B cell (primary cell): ENCODE data around the gene LRIT1. TPM values are rescaled to one million over a fixed set of nuclear protein-coding genes. Genes with fewer than 3 reads are reported as not detected.

ENCODE experiments used
- ATAC-seq: fragments of 200-7000 bp; cut with Tn5 transposase; one replicate; pipeline ENCODE4 v1.10.0; 2021; ENCODE audit warnings: low read depth, mild to moderate bottlenecking, moderate number of reproducible peaks, moderate library complexity
- CTCF ChIA-PET: fragments of 350-600 bp; sonication (Branson Sonifier 250); formaldehyde crosslinking; loops from one replicate; lab custom pipeline; 2021; ENCODE audit warnings: antibody characterized with exemption, inconsistent platforms; lab: Charles Lee
- POLR2A ChIA-PET: fragments of 350-600 bp; sonication (Branson Sonifier 250); formaldehyde crosslinking; loops from one replicate; lab custom pipeline; 2021; ENCODE audit warnings: antibody characterized with exemption; lab: Charles Lee
- DNase-seq: peaks from one replicate; pipeline ENCODE4 v3.0.0; 2013
- H2AFZ ChIP-seq: 2 replicates; pipeline ENCODE4 v1.6.1; 2012; ENCODE audit warnings: mild to moderate bottlenecking, low read depth, low read length; ENCODE audit not compliant: insufficient read depth, poor library complexity, severe bottlenecking
- H3K27ac ChIP-seq, 2 donors: 1 replicate in 1 of 2; 2 replicates in 1 of 2; pipeline ENCODE4 v1.5.1; 2012 to 2013; ENCODE audit warnings: low read length in 2 of 2, mild to moderate bottlenecking in 2 of 2, moderate library complexity in 1 of 2
- H3K27me3 ChIP-seq, 4 experiments: fragments of 200-600 bp in 1 of 4; sonication (generic) in 1 of 4; replicated peaks in 1 of 4; 1 replicate in 2 of 4; 2 replicates in 2 of 4; pipeline versions ENCODE4 v1.6.1 to v1.7.0; 2013 to 2016; ENCODE audit warnings: low read length in 3 of 4, mild to moderate bottlenecking in 2 of 4, mixed read lengths in 1 of 4, moderate library complexity in 1 of 4; ENCODE audit not compliant: insufficient read depth in 4 of 4, control insufficient read depth in 3 of 4; ENCODE audit errors: control extremely low read depth in 1 of 4
- H3K36me3 ChIP-seq, 2 experiments: replicated peaks in 1 of 2; 1 replicate in 1 of 2; 2 replicates in 1 of 2; pipeline versions ENCODE4 v1.6.1 to v1.7.1; 2013; ENCODE audit warnings: low read length in 1 of 2; ENCODE audit not compliant: insufficient read depth in 2 of 2, control insufficient read depth in 1 of 2; ENCODE audit errors: control extremely low read depth in 1 of 2, extremely low read depth in 1 of 2
- H3K4me1 ChIP-seq, 2 donors: fragments of 200-600 bp in 1 of 2; sonication (generic) in 1 of 2; 1 replicate in 1 of 2; 2 replicates in 1 of 2; pipeline versions ENCODE4 v1.5.1 to v1.6.1; 2013 to 2017; ENCODE audit warnings: low read length in 2 of 2; ENCODE audit not compliant: control insufficient read depth in 2 of 2, insufficient read depth in 2 of 2
- H3K4me2 ChIP-seq: replicated peaks from 2 replicates; pipeline ENCODE3; 2012; ENCODE audit warnings: mild to moderate bottlenecking, low read depth, low read length; ENCODE audit not compliant: poor library complexity, severe bottlenecking
- H3K4me3 ChIP-seq, 5 experiments: fragments of 200-600 bp in 1 of 5; sonication (generic) in 1 of 5; 1 replicate in 3 of 5; 2 replicates in 2 of 5; pipeline versions ENCODE4 v1.5.1 to v1.7.0; 2011 to 2016; ENCODE audit warnings: low read length in 4 of 5, mild to moderate bottlenecking in 4 of 5, low read depth in 2 of 5, control low read depth in 1 of 5, moderate library complexity in 1 of 5; ENCODE audit not compliant: insufficient read depth in 1 of 5; ENCODE audit errors: control extremely low read depth in 1 of 5, extremely low read depth in 1 of 5
- H3K79me2 ChIP-seq: fragments of 200-600 bp; sonication (generic); one replicate; pipeline ENCODE4 v1.6.0; 2016; ENCODE audit warnings: low read length; ENCODE audit not compliant: control insufficient read depth, insufficient read depth
- H3K9ac ChIP-seq: fragments of 200-600 bp; sonication (generic); 2 replicates; pipeline ENCODE4 v1.6.1; 2017; ENCODE audit warnings: mild to moderate bottlenecking, low read length, moderate library complexity
- H3K9me3 ChIP-seq, 3 donors: one replicate each; pipeline versions ENCODE4 v1.6.1 to v1.7.1; 2013; ENCODE audit warnings: low read length in 2 of 3; ENCODE audit not compliant: control insufficient read depth in 2 of 3, insufficient read depth in 1 of 3; ENCODE audit errors: control extremely low read depth in 1 of 3
- H4K20me1 ChIP-seq: 2 replicates; pipeline ENCODE4 v1.6.0; 2012; ENCODE audit warnings: mild to moderate bottlenecking, low read length; ENCODE audit not compliant: insufficient read depth, control insufficient read depth, poor library complexity, severe bottlenecking
- H3K27ac Mint-ChIP-seq: one replicate; pipeline ENCODE4 v1.8.0; 2021; ENCODE audit warnings: mixed read lengths
- H3K27me3 Mint-ChIP-seq: one replicate; pipeline ENCODE4 v1.8.0; 2021; ENCODE audit warnings: mixed read lengths
- H3K4me1 Mint-ChIP-seq: one replicate; pipeline ENCODE4 v1.8.0; 2021; ENCODE audit warnings: mixed read lengths
- H3K4me3 Mint-ChIP-seq: one replicate; pipeline ENCODE4 v1.8.0; 2021; ENCODE audit warnings: mixed read lengths
- H3K9me3 Mint-ChIP-seq: one replicate; pipeline ENCODE4 v1.8.0; 2022; ENCODE audit warnings: mixed read lengths; ENCODE audit not compliant: insufficient read depth
- EZH2 ChIP-seq: IDR thresholded peaks from 2 replicates; pipeline ENCODE4 v1.6.1; 2012; ENCODE audit warnings: borderline replicate concordance, low read depth, mild to moderate bottlenecking, moderate library complexity, low read length; ENCODE audit not compliant: insufficient read depth, poor library complexity, severe bottlenecking
- WGBS: methylation state at CpG from one replicate; pipeline ENCODE4 v1.1.5; 2013; ENCODE audit warnings: missing lambda C conversion rate; ENCODE audit not compliant: insufficient coverage; 5-methylcytosine and 5-hydroxymethylcytosine counted together
- intact Hi-C: fragments of 100-400 bp; cut with micrococcal nuclease; formaldehyde crosslinking; loops from one replicate; pipeline ENCODE4 v1.10.0; 2022
- polyA plus RNA-seq: library from polyadenylated mRNA; depleted of rRNA; stranded (reverse); fragments of >200 nt; gene quantifications from 2 replicates; pipeline ENCODE4 v1.2.3, GENCODE V29; 2012
- total RNA-seq, 2 donors: library from RNA; stranded (reverse); fragments of 120-200 nt in 1 of 2; gene quantifications; 1 replicate in 1 of 2; 2 replicates in 1 of 2; pipeline versions ENCODE4 v1.2.3 to v1.2.4, GENCODE V29; 2013 to 2022
- TF ChIP-seq, protein P1 (sequence below): fragments of 200-600 bp; IDR thresholded peaks from one replicate; pipeline ENCODE4 v1.8.0; 2022; ENCODE audit warnings: antibody characterized with exemption, mild to moderate bottlenecking

LRIT1 gene
- total and polyA plus RNA-seq, 2 donors (not counting 1 experiment from before 2014, with no cell fraction given), result not detected

DNA sequence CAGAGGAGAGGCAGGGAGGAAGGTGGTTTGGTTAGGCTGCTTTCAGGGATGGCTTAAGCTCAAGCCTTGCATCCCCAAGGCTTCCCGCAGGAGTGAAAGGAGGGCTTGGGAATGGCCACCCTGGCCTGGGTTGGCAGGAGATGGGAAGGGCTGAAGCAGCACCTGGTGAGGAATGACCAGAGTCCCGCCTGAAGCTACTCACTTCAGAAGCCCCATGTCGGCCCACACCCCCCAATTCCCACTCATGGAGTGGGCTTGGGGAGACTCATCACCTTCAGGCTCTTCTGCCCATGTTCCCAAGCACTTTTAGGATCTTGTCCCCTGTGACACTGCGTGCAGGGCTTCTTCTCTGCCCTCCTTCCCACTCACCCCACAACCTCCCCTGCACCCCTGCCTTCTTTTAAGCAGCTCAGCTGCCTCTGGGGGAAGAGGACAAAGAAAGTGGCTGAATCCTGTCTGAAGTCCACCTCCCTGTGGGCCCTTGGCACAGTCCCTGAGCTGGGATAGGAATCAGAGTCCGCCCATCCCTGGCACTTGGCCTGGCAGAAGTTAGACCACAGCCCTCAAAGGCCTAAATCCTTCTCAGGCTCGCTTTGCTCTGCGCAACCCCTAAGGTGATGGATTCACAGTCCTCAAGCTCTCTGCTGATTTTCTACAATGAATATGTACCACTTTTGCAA lies 20.0 kb upstream of the LRIT1 start:
- DNase-seq (no peak), ATAC-seq (no peak)
- Histone ChIP-seq H3K4me3 (no peak overlapping the region), H3K4me2 (no peak overlapping the region), H3K27me3 (peaks cover 0 to 24% (median 2%) of the 10 kb centered on the region in 4 experiments), H3K4me1 (no peaks in the 10 kb centered on the region), H3K9me3 (no peaks in the 10 kb centered on the region), H3K9ac (no peak overlapping the region), H3K27ac (no peak overlapping the region), H3K79me2 (no peaks in the 10 kb centered on the region), H2AFZ (no peak overlapping the region), H3K36me3 (no peaks in the 10 kb centered on the region), H4K20me1 (no peaks in the 10 kb centered on the region)
- Mint-ChIP-seq H3K27ac (no peak overlapping the region), H3K9me3 (no peaks in the 10 kb centered on the region), H3K4me3 (no peak overlapping the region), H3K4me1 (no peaks in the 10 kb centered on the region), H3K27me3 (peaks cover 54% of the 10 kb centered on the region)
- WGBS, result 79% methylated on average over 6 of the region's 7 CpGs
- intact Hi-C loops, result no loop called here
- POLR2A ChIA-PET, result no interaction called here
- TF ChIP-seq, protein P1, sequence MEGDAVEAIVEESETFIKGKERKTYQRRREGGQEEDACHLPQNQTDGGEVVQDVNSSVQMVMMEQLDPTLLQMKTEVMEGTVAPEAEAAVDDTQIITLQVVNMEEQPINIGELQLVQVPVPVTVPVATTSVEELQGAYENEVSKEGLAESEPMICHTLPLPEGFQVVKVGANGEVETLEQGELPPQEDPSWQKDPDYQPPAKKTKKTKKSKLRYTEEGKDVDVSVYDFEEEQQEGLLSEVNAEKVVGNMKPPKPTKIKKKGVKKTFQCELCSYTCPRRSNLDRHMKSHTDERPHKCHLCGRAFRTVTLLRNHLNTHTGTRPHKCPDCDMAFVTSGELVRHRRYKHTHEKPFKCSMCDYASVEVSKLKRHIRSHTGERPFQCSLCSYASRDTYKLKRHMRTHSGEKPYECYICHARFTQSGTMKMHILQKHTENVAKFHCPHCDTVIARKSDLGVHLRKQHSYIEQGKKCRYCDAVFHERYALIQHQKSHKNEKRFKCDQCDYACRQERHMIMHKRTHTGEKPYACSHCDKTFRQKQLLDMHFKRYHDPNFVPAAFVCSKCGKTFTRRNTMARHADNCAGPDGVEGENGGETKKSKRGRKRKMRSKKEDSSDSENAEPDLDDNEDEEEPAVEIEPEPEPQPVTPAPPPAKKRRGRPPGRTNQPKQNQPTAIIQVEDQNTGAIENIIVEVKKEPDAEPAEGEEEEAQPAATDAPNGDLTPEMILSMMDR, result no peak
- TF ChIP-seq EZH2, result no peak
- CTCF ChIA-PET, result interaction anchor here (0.8 to 10.7 kb wide), 3 partner anchors 29 to 277 kb away, joined by 3 to 267 read pairs (median 3); no protein-coding TSS in a partner anchor

DNA sequence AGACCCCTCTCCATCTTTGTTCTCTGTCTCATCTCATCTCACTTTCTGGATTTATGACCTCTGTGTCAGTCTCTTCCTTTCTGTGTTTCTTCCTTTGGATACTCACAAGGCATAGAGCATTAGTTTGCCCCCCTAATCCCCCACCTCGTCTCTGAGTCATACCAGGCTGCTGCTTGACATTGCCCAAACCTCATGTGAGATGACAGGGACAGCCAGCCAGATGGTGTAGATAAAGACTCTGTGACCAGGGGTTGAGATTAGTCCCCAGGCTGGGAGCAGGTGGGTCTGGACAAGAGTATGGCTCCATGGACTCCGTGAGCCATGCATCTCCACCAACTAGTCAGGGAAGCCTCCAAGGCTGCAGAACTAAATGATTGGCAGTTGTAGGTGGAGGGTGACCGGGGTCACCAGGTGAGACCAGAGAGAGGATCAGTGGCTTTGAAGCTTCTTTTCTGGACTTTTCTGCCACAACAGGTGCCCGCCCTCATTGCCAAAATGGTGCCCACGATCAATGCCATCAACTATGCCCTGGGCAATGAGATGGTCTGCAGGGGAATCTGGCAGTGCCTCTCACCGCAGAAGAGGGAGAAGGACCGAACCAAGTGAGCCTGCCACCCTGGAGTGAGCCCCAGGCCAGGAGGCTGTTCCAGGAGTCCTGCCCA lies 16.8 kb upstream of the LRIT1 start:
- ATAC-seq, result no peak
- no peak overlapping the region for H3K4me3 ChIP-seq
- ChIA-PET POLR2A (no interaction called here), CTCF (no interaction called here)
- intact Hi-C loops, result no loop called here
- H3K4me3 Mint-ChIP-seq, result no peak overlapping the region
- no peaks in the 10 kb centered on the region for H3K4me1 ChIP-seq
- peaks cover 37% of the 10 kb centered on the region for H3K27me3 Mint-ChIP-seq
- H3K27me3 ChIP-seq, result peaks cover 0 to 19% (median 2%) of the 10 kb centered on the region in 4 experiments
- H3K36me3 ChIP-seq, result no peaks in the 10 kb centered on the region
- no peak overlapping the region for H3K9ac ChIP-seq
- no peak for DNase-seq
- no peaks in the 10 kb centered on the region for H3K4me1 Mint-ChIP-seq
- H3K4me2 ChIP-seq, result no peak overlapping the region
- no peak overlapping the region for H2AFZ ChIP-seq
- no peaks in the 10 kb centered on the region for H3K9me3 Mint-ChIP-seq
- no peaks in the 10 kb centered on the region for H3K79me2 ChIP-seq
- no peak overlapping the region for H3K27ac Mint-ChIP-seq
- no peak overlapping the region for H3K27ac ChIP-seq
- no peak for TF ChIP-seq EZH2
- TF ChIP-seq, protein P1, result no peak
- H3K9me3 ChIP-seq, result no peaks in the 10 kb centered on the region
- 88% methylated on average over 6 of the region's 7 CpGs for WGBS
- H4K20me1 ChIP-seq, result no peaks in the 10 kb centered on the region
